Stimulated activated CD8-positive, alpha-beta memory T cell treated with anti-CD3 and anti-CD28 coated beads, Interleukin-12 subunit alpha, Interleukin-12 subunit beta, amount 100 ng/mL, for 24 hours (primary cell): ENCODE data around the gene RAB11FIP2.

Source experiments
- DNase-seq: peaks from one replicate; pipeline ENCODE4 v3.0.0-alpha.2; 2020; ENCODE audit errors: extremely low read depth

The RAB11FIP2 gene

GRCh38 chr10:117983961-117984360, 62.8 kb downstream of the RAB11FIP2 start:
- no peak for DNase-seq

DNA sequence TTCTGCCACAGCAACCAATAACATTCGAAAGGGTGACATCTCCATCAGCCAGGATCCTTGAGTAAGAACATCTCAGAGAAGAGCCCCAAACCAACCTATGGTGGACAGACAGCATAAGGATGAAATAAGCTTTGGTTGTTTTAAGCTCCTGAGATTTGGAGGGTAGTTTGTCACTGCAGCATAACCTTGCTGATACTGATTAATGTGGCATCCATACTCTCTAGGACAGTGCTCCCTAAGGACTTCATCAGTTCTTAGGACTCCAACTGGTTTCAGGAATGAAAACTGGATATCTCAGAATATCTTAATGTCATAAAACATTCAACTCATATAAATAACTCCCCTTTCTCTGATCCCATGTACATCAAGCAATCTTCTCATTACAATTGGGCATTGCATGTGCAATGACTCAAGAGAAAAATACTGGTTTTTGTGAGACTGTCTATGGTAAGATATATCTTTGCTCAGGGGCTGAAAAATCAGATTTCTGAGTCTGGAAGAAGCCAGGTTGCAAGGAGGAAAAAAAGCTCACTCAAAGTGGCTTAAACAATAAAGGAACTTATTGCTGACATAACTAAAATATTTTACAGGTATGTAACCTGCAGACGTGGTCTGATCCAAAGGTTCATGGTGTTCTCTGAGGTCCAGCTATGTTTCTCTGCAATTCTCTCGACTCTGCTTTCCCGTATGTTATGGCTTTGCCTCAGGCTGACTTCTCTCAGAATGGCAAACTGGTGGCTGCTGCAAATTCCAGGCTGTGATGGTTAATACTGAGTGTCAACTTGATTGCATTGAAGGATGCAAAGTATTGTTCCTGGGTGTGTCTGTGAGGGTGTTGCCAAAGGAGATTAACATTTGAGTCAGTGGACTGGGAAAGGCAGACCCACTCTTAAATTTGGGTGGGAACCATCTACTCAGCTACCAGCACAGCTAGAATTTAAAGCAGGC, 65.7 kb downstream of the RAB11FIP2 start:
- no peak for DNase-seq

- no peak for DNase-seq
Observed at GRCh38 chr10:117980216-117980615, 66.5 kb downstream of the RAB11FIP2 start.

DNA sequence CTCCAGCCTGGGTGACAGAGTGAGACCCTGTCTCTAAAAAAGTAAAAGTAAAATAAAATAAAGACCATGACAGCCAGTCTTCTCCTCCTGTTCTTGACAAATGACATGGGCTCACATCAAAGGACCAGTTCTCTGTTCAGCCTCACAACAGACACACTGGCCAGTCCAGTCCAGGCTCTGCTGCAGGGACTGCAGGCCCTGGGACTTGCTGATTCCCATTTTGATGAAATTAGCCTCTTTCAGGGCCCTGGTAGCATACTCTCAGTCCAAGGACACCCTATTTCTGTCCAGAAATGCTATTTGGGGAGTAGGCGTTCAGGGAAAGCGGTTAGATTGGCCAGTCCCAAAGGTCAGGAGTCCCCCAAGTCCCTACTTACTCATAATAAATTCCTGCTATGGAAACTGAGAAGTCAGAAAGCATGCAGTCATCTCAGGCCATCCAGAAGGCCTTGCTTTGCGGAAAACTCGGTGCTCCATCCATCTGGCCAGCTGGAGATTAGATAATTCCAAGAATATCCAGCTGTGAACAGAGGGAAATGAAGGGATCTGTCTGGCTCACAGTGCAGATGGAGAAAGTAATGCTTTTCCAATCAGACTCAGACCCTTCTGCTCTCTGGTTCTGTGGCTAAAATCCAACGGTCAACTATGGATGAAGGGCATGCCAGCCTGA, 74.4 kb downstream of the RAB11FIP2 start:
- no peak for DNase-seq

DNA sequence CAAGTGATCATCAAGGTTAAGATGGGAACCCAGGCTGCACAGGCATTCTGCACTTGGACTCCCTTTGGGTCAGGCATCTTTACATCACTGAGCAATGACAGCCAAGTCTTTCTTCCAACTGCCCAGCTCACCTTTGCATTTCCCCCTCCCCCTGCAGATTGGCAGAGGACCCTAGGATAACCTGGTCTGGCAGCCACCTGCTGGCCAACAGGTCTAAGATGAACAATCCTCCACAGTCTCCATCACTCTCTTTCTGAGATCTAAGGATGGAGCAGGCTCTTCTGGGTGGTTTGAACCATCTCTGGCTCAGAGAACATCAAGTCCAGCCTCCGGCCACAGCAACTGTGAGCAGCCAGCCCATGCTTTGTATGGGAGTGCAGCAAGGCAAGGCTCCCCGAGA, 75.8 kb downstream of the RAB11FIP2 start:
- no peak for DNase-seq

DNA sequence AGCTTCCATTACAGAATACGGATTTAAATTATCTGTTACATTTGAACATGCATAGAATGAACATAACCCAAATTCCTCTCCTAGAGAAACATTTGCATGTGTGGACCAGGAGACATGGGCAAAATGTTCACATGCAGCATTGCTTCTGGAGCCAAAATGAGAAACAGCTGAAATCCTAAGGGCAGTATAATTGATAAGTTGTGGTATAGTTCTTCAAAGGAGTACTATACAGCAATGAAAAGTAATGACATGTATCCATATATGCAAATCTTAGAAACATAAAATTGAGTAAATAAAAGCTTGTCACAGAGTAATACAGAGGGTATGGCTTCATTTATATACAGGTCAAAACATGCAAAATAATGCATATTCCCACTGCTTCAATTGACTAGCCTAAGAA, 77.1 kb downstream of the RAB11FIP2 start:
- DNase-seq: no peak

DNA sequence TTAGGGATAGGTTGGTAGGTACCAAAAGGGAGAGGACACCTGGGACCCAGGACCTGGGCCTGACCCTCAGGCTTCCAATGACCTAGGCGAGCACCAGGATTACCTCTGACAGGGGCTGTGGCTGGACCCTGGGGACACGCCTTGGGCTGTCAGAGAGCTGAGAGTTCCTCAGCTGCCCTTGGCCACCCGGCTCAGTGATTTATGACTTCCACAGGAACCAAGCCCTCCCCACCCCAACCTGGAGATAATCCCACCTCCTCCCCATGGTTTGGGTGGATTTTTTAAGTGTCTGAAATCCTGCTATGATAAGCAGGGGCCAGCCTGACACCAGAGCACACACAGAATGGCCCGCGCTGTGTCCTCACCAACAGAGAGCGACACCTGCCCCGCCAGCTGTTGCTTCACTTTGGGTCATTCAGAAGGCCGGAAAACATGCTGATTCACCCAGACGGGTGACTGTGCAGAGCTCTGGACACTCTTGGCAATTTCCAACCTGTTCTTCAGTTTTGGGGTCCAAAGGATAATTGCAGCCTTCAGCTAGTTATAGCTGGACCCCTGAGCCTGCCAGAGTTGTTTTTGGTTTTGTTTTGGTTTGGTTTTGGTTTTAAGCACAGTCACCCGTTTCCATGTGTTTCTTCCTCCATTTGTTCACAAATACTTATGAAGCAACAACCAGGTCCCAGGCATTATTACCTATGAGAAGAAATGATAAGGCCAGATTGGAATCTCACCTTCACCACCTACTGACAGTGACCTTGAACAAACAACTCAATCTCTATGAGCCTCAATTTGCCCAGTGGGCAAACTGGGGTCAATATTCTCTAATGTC, 78.2 kb downstream of the RAB11FIP2 start:
- no peak for DNase-seq

DNA sequence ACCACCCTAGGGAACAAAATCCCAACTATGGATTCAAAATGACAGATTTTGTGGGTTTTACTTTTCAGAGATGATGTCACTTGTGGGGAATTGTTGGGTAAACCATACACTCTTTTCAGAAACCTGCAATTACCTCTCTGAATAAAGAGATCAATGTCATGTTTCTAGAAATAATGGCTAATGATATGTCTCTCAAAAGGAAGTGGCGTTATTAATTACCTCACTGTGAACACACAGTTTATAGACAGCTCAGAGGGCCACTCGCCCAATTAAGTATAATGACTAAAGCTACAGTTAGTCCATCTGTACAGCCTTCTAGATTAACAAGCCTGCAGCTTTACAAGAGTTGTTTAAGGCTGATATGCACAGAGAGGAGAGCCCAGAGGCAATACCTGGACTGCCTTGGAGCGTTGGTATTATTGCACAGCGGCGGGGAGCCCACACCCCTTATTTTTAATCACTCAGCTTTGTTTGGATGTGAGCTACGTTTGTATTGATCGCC, 79.5 kb downstream of the RAB11FIP2 start:
- no peak for DNase-seq

- no peak for DNase-seq
Observed at GRCh38 chr10:117965984-117966383, 80.8 kb downstream of the RAB11FIP2 start.

DNA sequence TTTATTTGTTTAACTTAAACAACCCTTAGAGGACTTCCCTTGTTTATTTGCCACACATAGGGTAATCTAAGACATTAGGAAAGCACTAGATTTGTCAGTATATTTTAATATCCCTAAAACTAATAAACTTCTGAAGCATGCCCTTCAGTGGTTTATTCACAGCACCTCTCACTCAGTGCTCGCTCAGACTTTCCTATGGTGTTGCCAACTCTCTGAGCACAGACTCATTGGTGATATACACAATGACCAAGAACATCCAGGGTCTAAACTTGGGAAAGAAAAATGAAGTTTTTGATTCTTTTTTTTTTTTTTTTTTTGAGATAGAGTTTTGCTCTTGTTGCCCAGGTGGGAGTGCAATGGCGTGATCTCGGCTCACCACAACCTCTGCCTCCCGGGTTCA, 82.2 kb downstream of the RAB11FIP2 start:
- DNase-seq: no peak

DNA sequence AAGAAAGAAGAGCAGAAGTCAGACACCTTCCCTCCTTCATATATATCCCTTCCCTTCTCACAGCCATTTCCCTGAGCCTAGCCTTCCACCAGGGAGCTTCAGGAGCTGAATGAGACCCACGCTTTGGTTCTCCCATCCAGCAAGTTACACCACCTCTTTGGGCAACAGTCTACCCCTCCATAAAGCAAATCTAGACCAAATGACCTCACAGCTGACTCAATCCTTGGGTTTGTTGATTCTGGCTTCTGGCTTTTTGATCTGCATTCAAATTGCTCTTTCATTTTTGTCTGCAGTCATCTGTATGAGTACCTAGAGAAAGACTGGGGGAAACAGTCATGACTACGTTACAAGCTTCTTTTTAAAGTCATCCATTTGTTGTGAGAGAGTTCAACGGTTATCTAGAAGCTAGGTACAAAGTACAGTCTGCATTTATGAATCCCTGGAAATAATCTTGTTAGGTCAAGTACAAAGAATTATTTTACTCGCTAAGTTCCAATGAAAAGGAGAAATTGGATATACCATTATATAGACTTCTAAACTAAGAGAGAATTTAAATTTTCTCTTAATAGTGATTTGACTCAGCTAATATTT, 86.3 kb downstream of the RAB11FIP2 start:
- DNase-seq: no peak

DNA sequence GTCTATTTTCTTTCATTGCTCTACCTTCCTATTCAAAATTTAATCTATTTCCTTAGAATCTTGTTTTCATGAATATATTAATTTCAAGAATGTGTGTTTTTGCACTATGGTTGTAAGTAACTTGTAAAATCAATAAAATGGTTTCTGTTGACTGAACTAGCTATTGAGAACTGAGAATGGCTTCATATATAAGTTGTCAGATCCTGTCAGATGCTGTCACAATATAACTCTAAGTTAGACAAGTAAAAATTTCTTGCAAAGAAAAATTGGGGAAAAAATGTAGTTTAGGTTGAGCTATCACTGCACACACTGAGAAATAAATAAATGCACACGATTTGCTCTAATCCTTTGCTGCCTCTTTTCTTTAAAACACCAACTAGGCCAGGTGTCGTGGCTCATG, 89.8 kb downstream of the RAB11FIP2 start:
- no peak for DNase-seq

GRCh38 chr10:117955176-117955575, 91.6 kb downstream of the RAB11FIP2 start:
- DNase-seq: no peak
